ENCODE measurements around the gene GJC1. TPM values are rescaled to one million over a fixed set of nuclear protein-coding genes. Genes with fewer than 3 reads are reported as not detected.

The GJC1 gene
- total and polyA plus RNA-seq, 2 donors, result 21.8 to 63.2 TPM

DNA sequence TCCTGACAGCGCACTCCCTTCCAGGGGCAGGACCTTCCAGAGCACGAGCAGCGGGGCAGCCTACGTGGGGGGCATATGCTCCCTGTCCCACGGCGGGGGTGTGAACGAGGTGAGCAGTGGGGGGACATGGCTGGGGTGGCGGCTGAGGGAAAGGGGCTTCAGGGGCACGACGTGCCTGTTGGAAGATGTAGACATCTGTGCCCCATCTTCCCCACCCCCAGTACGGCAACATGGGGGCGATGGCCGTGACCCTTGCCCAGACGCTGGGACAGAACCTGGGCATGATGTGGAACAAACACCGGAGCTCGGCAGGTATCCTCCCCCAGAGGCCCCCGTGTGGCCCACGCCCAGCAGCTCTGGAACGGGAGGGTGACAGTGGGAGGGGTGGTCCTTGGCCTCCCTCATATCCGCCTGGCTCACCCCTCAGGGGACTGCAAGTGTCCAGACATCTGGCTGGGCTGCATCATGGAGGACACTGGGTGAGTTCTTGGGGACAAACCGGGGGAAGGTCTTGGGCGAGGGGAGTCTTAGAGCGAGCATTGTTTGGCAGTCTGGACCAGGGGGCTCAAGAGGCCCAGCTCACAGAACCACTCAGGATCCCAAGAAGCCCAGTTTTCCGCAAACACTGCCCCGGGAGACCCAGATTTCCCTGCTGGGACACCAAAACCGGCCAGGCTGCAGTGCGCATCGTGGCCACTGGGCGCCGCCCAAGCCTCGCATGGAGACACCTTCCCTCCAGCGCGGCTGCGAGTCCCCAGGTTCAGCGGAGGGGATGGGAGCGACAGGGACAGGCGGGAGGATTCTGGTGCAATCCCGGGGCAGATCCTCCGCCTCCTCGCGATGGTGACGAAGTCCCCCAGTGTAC lies 55.6 kb downstream of the GJC1 start:
- H3K36me3 ChIP-seq (ENCODE audit: insufficient read depth), result no peaks in the 10 kb centered on the region
- WGBS, result 24% methylated on average over 42 of the region's 42 CpGs

DNA sequence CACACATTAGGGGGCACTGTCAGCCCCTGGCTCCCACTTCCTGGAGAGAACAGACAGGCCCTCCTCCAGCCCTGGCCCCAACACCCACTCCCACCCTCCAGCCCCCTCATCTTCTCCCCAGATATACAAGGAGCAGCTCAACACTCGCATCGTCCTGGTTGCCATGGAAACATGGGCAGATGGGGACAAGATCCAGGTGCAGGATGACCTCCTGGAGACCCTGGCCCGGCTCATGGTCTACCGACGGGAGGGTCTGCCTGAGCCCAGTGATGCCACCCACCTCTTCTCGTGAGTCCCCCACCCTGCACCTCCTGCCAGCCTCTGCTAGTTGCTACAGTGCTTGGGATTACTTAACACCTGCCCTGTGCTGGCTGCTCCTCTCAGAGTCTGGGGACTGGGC lies 56.9 kb downstream of the GJC1 start:
- WGBS, result 56% methylated on average over 6 of the region's 6 CpGs
- Histone ChIP-seq H3K36me3 (ENCODE audit: insufficient read depth) (no peaks in the 10 kb centered on the region), H3K27ac (ENCODE audit: low read depth) (no peak overlapping the region), H3K4me3 (ENCODE audit: low read depth, low read length) (no peak overlapping the region), H3K4me1 (ENCODE audit: insufficient read depth) (no peaks in the 10 kb centered on the region)
- no peak for DNase-seq (ENCODE audit: extremely low spot score)

More for the DNA sequence above, 55.6 kb downstream of the GJC1 start:
- no peak for DNase-seq (ENCODE audit: extremely low spot score)
- no peak overlapping the region for H3K27ac ChIP-seq (ENCODE audit: low read depth)
- H3K4me1 ChIP-seq (ENCODE audit: insufficient read depth), result no peaks in the 10 kb centered on the region
- peak overlapping the region; percentile 41 for H3K4me3 ChIP-seq (ENCODE audit: low read depth, low read length)

DNA sequence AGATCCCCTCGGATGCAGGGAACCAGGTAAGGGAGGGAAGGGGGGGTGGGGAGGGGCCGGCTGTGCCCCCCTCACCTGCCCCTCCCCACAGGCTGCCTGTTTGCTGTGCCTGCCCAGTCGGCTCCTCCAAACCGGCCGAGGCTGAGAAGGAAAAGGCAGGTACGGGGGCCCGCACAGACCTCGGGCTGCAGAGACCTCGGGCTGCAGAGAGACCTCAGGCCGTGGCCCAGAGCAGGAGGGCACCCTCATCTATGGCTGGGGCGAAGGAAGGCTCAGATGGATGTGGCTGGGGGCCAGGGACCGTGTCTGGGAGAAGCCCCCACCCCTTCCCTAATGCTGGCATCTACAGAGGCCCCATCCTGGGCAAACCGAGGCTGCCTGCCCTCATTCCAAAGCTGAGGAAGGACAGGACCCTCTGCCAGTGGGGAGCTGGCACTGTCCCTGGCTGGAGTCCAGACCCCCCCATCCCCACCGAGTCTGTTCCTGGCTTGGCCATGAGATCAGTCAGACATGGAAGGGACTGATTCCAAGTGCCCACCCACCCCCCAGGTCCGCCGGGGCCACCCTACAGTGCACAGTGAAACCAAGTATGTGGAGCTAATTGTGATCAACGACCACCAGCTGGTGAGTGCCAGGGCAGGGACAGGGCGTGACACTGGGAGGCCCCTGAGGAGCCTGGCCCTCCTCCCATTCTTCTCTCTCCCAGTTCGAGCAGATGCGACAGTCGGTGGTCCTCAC lies 57.6 kb downstream of the GJC1 start:
- Histone ChIP-seq H3K4me1 (ENCODE audit: insufficient read depth) (no peaks in the 10 kb centered on the region), H3K36me3 (ENCODE audit: insufficient read depth) (no peaks in the 10 kb centered on the region), H3K27ac (ENCODE audit: low read depth) (no peak overlapping the region), H3K4me3 (ENCODE audit: low read depth, low read length) (no peak overlapping the region)
- no peak for DNase-seq (ENCODE audit: extremely low spot score)
- 57% methylated on average over 21 of the region's 21 CpGs for WGBS

DNA sequence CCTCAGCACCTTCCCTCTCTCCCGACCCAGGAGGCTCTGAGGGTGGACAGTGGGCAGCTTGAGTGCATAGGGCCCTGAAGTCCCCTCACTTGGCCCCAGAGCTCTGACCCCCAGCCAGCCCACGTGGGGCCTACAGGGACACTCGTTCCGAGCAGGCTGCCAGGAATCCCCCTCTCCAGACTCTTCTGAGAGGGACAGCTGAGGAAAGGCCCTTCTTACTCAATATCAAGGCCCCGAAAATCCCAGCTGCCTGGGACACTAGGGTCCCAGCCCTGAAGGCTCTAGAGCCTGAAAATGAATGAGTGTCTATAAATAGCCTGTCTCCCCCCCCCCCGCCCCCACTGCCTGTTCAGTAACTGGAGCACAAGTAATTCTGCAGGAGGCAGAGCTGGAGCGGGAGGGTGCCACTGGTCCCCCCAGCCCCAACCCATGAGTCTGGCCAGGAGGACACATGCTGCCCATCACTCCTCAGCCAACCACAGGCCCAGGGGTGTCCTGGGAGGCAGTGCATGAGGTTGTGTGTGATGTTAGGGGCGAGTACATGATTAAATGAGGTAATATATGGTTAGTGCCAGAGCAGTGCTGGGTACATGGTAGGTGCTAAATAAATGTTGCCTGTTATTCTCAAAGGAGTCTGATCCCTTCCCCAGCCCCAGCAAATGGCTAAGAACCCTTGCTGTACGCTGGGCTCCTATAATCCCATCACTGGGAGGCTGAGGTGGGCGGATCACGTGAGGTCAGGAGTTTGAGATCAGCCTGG lies 59.7 kb downstream of the GJC1 start:
- no peaks in the 10 kb centered on the region for H3K4me1 ChIP-seq (ENCODE audit: insufficient read depth)
- 64% methylated on average over 11 of the region's 11 CpGs for WGBS
- no peak overlapping the region for H3K27ac ChIP-seq (ENCODE audit: low read depth)
- DNase-seq (ENCODE audit: extremely low spot score), result no peak
- H3K36me3 ChIP-seq (ENCODE audit: insufficient read depth), result no peaks in the 10 kb centered on the region
- H3K4me3 ChIP-seq (ENCODE audit: low read depth, low read length), result no peak overlapping the region

DNA sequence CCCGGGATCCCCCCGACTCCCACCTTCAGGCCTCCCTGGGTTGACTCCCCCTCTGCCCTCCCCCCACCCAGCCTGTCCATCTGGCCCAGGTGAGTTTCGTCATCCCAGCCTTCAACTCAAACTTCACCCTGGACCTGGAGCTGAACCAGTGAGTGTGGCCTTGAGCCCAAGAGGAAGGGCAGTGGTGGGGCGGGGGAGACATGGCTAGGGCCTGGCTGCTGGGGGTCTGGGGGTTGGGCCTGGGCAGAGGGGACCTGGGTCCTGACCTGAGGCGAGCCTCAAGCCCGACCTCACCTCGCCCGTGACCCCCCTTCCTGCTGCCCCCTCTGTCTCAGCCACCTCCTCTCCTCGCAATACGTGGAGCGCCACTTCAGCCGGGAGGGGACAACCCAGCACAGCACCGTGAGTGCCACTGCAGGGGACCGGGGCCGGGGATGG lies 60.4 kb downstream of the GJC1 start:
- Histone ChIP-seq H3K36me3 (ENCODE audit: insufficient read depth) (no peaks in the 10 kb centered on the region), H3K27ac (ENCODE audit: low read depth) (no peak overlapping the region), H3K4me3 (ENCODE audit: low read depth, low read length) (no peak overlapping the region), H3K4me1 (ENCODE audit: insufficient read depth) (no peaks in the 10 kb centered on the region)
- no peak for DNase-seq (ENCODE audit: extremely low spot score)
- WGBS, result 75% methylated on average over 15 of the region's 15 CpGs

DNA sequence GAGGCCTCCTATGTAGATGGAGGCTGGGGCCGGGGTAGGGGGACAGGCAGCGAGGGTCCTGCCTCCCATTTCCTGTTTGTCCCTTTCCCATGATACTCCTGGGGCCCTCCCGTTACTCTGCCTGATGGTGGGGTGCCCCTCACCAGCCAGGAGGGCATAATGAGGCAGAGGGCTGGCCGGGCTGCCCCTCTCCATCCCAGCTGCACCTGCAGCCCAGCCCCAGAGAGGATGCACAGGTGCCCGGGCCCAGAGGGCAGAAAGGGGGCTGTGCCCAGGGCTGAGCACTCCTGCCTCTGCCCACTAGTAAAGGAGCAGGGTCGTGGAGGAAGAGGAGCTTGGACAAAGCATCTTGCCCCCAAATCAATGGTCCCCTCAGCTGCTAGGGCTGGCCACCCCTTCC lies 60.9 kb downstream of the GJC1 start:
- 64% methylated on average over 6 of the region's 6 CpGs for WGBS
- DNase-seq (ENCODE audit: extremely low spot score), result no peak
- Histone ChIP-seq H3K27ac (ENCODE audit: low read depth) (no peak overlapping the region), H3K36me3 (ENCODE audit: insufficient read depth) (no peaks in the 10 kb centered on the region), H3K4me1 (ENCODE audit: insufficient read depth) (no peaks in the 10 kb centered on the region), H3K4me3 (ENCODE audit: low read depth, low read length) (no peak overlapping the region)

DNA sequence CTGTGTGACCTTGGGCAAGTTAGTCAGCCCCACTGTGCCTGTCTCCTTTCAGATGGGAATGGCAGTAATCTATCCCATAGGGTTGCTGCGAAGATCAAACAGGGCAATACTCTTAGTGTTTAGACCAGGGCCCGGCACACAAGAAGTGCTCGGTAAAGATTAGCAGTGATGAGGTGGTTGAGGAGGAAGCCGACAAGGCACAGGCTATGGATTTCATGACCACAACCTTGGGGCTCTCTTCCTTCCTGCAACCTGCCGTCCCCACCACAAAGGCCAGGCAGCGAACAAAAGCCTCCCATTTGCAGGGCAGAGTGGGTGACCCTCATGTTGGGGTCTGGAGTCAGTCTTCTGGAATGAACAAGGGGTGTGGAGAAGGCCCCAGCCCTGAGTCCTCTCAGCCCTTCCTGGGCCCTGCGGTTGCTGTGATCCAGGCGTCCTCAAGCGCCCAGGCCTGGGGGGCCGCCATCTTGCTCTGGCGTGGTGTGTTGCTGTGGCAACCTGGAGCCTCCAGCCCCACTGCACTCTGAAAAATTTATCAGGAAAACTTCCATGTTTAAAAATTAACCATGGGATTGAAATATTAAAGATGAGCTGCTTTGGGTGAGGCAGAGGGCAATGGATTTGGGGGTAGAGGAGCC lies 61.5 kb downstream of the GJC1 start:
- WGBS, result 83% methylated on average over 11 of the region's 11 CpGs
- no peak overlapping the region for H3K4me3 ChIP-seq (ENCODE audit: low read depth, low read length)
- no peaks in the 10 kb centered on the region for H3K4me1 ChIP-seq (ENCODE audit: insufficient read depth)
- no peak overlapping the region for H3K27ac ChIP-seq (ENCODE audit: low read depth)
- no peaks in the 10 kb centered on the region for H3K36me3 ChIP-seq (ENCODE audit: insufficient read depth)
- DNase-seq (ENCODE audit: extremely low spot score), result no peak

DNA sequence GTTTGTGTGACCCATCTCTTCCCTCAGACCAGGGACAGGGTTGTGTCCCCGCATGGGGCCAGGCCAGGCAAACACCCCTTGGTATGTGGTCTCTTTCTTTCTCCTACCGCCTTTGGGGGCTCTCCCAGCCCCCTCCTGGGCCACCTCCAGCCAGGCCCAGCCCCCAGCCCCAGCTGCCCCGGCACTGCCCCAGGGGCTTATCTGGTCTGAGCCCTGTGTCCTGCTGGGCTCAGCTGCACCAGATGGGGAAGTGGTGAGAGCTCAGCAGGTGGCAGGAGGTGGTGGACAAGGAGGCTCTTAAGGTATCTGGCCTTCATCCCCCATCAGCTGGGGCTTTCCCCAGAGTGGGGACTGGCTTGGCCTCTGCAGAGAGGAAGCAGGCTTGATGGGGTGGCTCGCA lies 62.6 kb downstream of the GJC1 start:
- no peak overlapping the region for H3K27ac ChIP-seq (ENCODE audit: low read depth)
- H3K36me3 ChIP-seq (ENCODE audit: insufficient read depth), result no peaks in the 10 kb centered on the region
- H3K4me1 ChIP-seq (ENCODE audit: insufficient read depth), result no peaks in the 10 kb centered on the region
- H3K4me3 ChIP-seq (ENCODE audit: low read depth, low read length), result no peak overlapping the region
- no peak for DNase-seq (ENCODE audit: extremely low spot score)
- WGBS, result 53% methylated on average over 4 of the region's 4 CpGs

DNA sequence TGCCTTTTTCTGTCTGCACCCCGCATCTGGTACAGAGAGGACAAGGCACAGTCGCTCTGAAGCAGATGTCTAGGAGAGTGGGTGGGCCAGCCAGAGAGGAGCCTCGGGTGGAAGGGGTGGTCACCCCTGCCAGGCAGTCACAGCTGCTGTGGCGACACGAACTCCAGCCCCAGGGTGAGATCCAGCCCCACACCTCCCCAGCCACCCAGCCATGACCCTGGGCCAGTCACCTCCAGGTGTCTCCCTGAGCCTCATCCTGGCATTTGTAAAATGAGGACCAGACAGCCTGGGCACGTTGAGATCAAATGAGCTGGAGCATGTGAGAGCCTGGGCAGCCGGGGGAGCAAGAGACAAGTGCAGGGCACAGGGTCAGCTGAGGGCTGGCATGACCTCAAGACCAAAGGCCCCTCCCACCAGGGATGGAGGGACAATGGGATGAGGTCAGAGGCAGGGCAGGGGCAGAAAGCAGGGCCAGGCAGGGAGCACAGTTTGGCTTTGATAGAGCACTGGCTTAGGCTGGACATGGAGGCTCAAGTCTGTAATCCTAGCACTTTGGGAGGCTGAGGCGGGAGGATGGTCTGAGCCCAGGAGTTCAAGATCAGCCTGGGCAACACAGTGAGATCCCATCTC lies 63.6 kb downstream of the GJC1 start:
- H3K4me1 ChIP-seq (ENCODE audit: insufficient read depth), result no peaks in the 10 kb centered on the region
- H3K4me3 ChIP-seq (ENCODE audit: low read depth, low read length), result no peak overlapping the region
- no peak overlapping the region for H3K27ac ChIP-seq (ENCODE audit: low read depth)
- WGBS, result 55% methylated on average over 8 of the region's 8 CpGs
- DNase-seq (ENCODE audit: extremely low spot score), result no peak
- H3K36me3 ChIP-seq (ENCODE audit: insufficient read depth), result no peaks in the 10 kb centered on the region

DNA sequence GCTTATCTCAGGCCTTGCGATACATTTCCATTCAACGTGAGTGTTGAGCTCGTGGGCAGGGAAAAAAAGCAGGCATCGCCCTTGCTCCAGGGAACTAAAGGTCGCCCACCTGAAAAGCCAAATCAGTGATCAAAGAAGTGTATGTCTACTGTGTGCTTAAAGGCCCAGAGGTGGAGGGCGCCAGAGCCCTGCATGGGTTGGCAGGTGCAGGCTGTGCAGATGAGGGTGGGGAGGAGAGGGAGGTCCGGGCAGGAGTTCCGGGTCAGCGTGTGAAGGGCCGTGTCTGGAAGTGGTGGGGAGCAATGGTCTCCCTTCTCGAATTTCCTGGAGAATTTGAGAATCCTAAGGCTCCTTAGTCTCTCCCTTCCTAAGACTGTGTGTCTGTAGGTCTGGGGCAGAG lies 64.1 kb downstream of the GJC1 start:
- no peak overlapping the region for H3K27ac ChIP-seq (ENCODE audit: low read depth)
- H3K36me3 ChIP-seq (ENCODE audit: insufficient read depth), result no peaks in the 10 kb centered on the region
- H3K4me3 ChIP-seq (ENCODE audit: low read depth, low read length), result no peak overlapping the region
- no peaks in the 10 kb centered on the region for H3K4me1 ChIP-seq (ENCODE audit: insufficient read depth)
- no peak for DNase-seq (ENCODE audit: extremely low spot score)
- 58% methylated on average over 11 of the region's 11 CpGs for WGBS

DNA sequence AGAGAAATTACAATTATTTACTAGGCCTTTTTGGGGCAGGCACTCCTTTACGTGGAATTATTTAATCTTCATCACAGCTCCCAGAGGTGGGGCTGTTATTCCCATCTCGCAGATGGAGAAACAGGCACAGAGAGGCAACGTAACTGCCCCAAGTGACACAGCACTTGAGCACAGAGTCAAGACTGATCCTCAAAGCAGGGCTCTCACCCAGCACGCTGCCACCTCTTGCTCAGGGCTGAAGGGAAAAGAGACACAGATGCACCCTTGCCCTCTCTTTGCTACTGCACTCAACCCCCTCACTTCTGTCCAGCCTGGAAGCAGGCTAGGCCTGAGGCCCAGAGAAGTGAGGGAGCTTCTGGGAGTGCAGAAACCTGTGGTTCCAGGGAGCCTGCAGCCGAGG lies 66.9 kb downstream of the GJC1 start:
- Histone ChIP-seq H3K27ac (ENCODE audit: low read depth) (no peak overlapping the region), H3K4me3 (ENCODE audit: low read depth, low read length) (no peak overlapping the region), H3K4me1 (ENCODE audit: insufficient read depth) (no peaks in the 10 kb centered on the region), H3K36me3 (ENCODE audit: insufficient read depth) (no peaks in the 10 kb centered on the region)
- DNase-seq (ENCODE audit: extremely low spot score), result no peak
- 81% methylated on average over 5 of the region's 5 CpGs for WGBS

DNA sequence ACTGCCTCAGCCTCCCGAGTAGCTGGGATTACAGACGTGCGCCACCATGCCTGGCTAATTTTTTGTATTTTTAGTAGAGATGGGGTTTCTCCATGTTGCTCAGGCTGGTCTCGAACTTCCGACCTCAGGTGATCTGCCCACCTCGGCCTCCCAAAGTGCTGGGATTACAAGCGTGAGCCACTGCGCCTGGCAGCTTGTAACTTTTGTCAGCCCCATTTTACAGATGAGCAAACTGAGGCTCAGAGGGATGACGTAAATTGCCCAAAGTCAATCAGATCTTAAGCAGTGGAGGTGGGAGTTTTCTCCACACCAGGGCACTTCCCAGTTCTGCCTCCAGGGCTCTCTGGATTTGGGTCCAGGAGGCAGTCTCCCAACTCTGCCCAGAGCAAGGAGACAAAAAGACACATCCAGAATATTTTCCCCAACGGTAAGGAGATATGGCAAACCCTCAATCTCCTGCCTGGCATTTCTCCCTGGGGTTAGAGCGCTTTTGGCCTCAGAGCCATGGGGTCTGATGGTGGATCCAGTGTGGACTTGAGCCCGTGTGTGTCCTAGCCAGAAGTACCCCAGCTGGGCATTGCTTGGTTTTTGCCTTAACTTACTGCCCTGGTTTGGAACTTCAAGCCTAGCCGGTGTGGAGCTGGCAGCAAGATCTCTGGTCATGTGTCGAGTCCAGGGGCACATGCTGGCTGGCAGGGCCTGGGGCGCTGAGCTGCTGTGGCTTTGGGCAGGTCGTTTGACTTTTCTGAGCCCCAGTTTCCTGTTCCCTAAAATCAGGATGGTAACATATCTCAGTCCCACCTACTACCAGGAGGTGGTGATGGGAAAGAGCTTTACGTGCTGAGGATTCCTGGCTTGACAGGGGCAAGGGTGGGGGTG lies 67.9 kb downstream of the GJC1 start:
- H3K36me3 ChIP-seq (ENCODE audit: insufficient read depth), result no peaks in the 10 kb centered on the region
- DNase-seq (ENCODE audit: extremely low spot score), result no peak
- H3K4me3 ChIP-seq (ENCODE audit: low read depth, low read length), result no peak overlapping the region
- WGBS, result 77% methylated on average over 17 of the region's 17 CpGs
- H3K4me1 ChIP-seq (ENCODE audit: insufficient read depth), result no peaks in the 10 kb centered on the region
- H3K27ac ChIP-seq (ENCODE audit: low read depth), result no peak overlapping the region

All from urinary bladder (tissue), 4 donors.